OCI-M1 (cell line): ENCODE measurements around the gene HECTD1.
"Not testable (repeated sequence)": the region's sequence is repeated elsewhere in the genome, so short reads cannot be mapped to it uniquely, and the experiment has no call there.

Experiments used
- DNase-seq: peaks from one replicate; lab custom pipeline; 2025; lab: John Stamatoyannopoulos, UW

The HECTD1 gene

GRCh38 chr14:31207755-31208545 is at the start of gene HECTD1:
HECTD1 (minus strand) TSS chr14:31207793; CDS start chr14:31205936, 1,857 bp downstream.
- peak; percentile 96 for DNase-seq

- DNase-seq: no peak
These were observed 49.6 kb upstream of the HECTD1 start for GRCh38 chr14:31257244-31257553.

- no peak for DNase-seq
These were observed 49.1 kb upstream of the HECTD1 start for GRCh38 chr14:31256534-31257243.

GRCh38 chr14:31255918-31256317 is 48.3 kb upstream of the HECTD1 start:
- DNase-seq: not testable (repeated sequence)

- DNase-seq: no peak
These were observed 47.7 kb upstream of the HECTD1 start for GRCh38 chr14:31255286-31255685.

GRCh38 chr14:31253746-31254471 is 46.3 kb upstream of the HECTD1 start:
- no peak for DNase-seq

GRCh38 chr14:31252865-31253264 is 45.3 kb upstream of the HECTD1 start:
- DNase-seq: no peak

- no peak for DNase-seq
These were observed 43.7 kb upstream of the HECTD1 start for GRCh38 chr14:31251028-31251958.

GRCh38 chr14:31244626-31245025 is 37.0 kb upstream of the HECTD1 start:
- DNase-seq: no peak

- DNase-seq: no peak
These were observed 36.3 kb upstream of the HECTD1 start for GRCh38 chr14:31243860-31244259.

- peak; percentile 86 for DNase-seq
These were observed 34.8 kb upstream of the HECTD1 start for GRCh38 chr14:31242161-31242940.

GRCh38 chr14:31241450-31242114 is 34.0 kb upstream of the HECTD1 start:
- DNase-seq: peak; percentile 81

- DNase-seq: no peak
These were observed 32.1 kb upstream of the HECTD1 start for GRCh38 chr14:31239741-31240140.

- no peak for DNase-seq
These were observed 27.9 kb upstream of the HECTD1 start for GRCh38 chr14:31235462-31235861.

- DNase-seq: peak; percentile 6
These were observed 24.5 kb upstream of the HECTD1 start for GRCh38 chr14:31232081-31232480.

- DNase-seq: not testable (repeated sequence)
These were observed 23.7 kb upstream of the HECTD1 start for GRCh38 chr14:31231272-31231671.

- DNase-seq: peak; percentile 20
These were observed 23.0 kb upstream of the HECTD1 start for GRCh38 chr14:31230573-31230958.

GRCh38 chr14:31229638-31230572 is 22.3 kb upstream of the HECTD1 start:
- peak; percentile 98 for DNase-seq

GRCh38 chr14:31229009-31229408 is 21.4 kb upstream of the HECTD1 start:
- peak; percentile 80 for DNase-seq
